GM20431 (cell line): ENCODE measurements around the gene TRIM17.

Experiments
- in situ Hi-C: fragments of 300-500 bp; cut with MseI, MboI; formaldehyde crosslinking; loops from one replicate; pipeline ENCODE4 v1.15.0; 2020; ENCODE audit warnings: low sequenced_read_pairs; ENCODE audit not compliant: unreplicated experiment

The TRIM17 gene

GRCh38 chr1:228404107-228404720 is 12.4 kb downstream of the TRIM17 start:
- in situ Hi-C loops: no loop called here

GRCh38 chr1:228403231-228403631 is 13.4 kb downstream of the TRIM17 start:
- in situ Hi-C loops: no loop called here

- in situ Hi-C loops: no loop called here
Measured at GRCh38 chr1:228402641-228403025, 14.0 kb downstream of the TRIM17 start.

GRCh38 chr1:228401782-228402640 is 14.7 kb downstream of the TRIM17 start:
- in situ Hi-C loops: no loop called here

GRCh38 chr1:228400692-228401454 is 15.8 kb downstream of the TRIM17 start:
- in situ Hi-C loops: no loop called here

GRCh38 chr1:228400237-228400651 is 16.4 kb downstream of the TRIM17 start:
- in situ Hi-C loops: no loop called here

- in situ Hi-C loops: no loop called here
Measured at GRCh38 chr1:228399531-228400236, 17.0 kb downstream of the TRIM17 start.

GRCh38 chr1:228398741-228399461 is 17.8 kb downstream of the TRIM17 start:
- in situ Hi-C loops: no loop called here

- in situ Hi-C loops: no loop called here
Measured at GRCh38 chr1:228397966-228398365, 18.7 kb downstream of the TRIM17 start.

- in situ Hi-C loops: no loop called here
Measured at GRCh38 chr1:228396770-228397662, 19.6 kb downstream of the TRIM17 start.

- in situ Hi-C loops: no loop called here
Measured at GRCh38 chr1:228394571-228395394, 21.9 kb downstream of the TRIM17 start.

GRCh38 chr1:228393811-228394570 is 22.7 kb downstream of the TRIM17 start:
- in situ Hi-C loops: no loop called here

GRCh38 chr1:228393268-228393701 is 23.4 kb downstream of the TRIM17 start:
- in situ Hi-C loops: no loop called here

GRCh38 chr1:228392111-228392936 is 24.3 kb downstream of the TRIM17 start:
- in situ Hi-C loops: no loop called here

GRCh38 chr1:228391411-228392020 is 25.1 kb downstream of the TRIM17 start:
- in situ Hi-C loops: no loop called here

GRCh38 chr1:228390649-228391048 is 26.0 kb downstream of the TRIM17 start:
- in situ Hi-C loops: no loop called here
